GM10266 (cell line): ENCODE results near the gene FBRS.

Experiments used
- DNase-seq: peaks from one replicate; pipeline ENCODE4 v3.0.0; 2012; ENCODE audit errors: extremely low spot score
- CTCF ChIP-seq: IDR thresholded peaks from 2 replicates; pipeline ENCODE4 v1.5.1; 2012; ENCODE audit warnings: mild to moderate bottlenecking, low read depth; ENCODE audit not compliant: control insufficient read depth, insufficient read depth; ENCODE audit errors: missing control alignments

The FBRS gene

DNA sequence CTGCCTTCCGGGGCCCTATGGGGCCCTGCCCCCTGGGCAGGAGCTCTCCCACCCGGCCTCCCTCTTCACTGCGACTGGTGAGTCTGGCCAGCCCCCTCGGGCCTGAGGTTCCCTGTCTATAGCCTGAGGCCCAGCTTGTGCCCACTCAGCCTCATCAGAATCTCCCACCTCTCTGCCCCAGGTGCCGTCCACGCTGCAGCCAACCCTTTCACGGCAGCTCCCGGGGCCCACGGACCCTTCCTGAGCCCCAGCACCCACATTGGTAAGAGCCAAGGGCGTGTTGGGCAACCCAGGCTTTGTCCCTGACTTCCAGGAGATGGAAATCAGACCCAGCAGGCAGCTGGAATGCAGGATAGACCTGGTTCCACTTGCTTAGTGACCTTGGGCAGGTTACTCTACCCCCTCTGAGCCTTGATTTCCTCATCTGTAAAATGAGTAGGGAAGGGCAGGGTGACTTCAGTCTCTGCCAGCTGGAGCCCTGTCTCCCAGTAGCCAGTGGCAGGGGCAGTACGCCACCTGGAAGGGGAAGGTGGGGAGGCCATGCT lies 9.2 kb downstream of the FBRS start:
- TF ChIP-seq CTCF = no peak
- no peak for DNase-seq

DNA sequence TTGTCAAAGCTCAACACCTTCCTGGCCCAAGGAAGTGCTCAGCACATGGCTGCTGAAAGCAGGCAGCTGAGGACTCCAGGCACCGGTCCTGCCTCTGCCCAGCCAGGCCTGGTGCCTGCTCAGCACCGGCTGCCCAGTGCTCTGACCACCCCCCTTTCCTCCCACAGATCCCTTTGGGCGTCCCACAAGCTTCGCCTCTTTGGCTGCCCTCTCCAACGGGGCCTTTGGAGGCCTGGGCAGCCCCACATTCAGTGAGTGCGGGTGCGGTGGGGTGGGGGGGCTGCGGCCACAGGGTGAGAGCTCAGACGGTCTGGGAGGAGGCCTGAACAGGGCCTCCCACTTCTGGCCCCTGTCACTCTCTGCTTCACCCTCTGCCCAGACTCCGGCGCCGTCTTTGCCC lies 10.2 kb downstream of the FBRS start:
- no peak for TF ChIP-seq CTCF
- no peak for DNase-seq

GRCh38 chr16:30669026-30669902 lies 11.0 kb downstream of the FBRS start:
- TF ChIP-seq CTCF = no peak
- DNase-seq = no peak

DNA sequence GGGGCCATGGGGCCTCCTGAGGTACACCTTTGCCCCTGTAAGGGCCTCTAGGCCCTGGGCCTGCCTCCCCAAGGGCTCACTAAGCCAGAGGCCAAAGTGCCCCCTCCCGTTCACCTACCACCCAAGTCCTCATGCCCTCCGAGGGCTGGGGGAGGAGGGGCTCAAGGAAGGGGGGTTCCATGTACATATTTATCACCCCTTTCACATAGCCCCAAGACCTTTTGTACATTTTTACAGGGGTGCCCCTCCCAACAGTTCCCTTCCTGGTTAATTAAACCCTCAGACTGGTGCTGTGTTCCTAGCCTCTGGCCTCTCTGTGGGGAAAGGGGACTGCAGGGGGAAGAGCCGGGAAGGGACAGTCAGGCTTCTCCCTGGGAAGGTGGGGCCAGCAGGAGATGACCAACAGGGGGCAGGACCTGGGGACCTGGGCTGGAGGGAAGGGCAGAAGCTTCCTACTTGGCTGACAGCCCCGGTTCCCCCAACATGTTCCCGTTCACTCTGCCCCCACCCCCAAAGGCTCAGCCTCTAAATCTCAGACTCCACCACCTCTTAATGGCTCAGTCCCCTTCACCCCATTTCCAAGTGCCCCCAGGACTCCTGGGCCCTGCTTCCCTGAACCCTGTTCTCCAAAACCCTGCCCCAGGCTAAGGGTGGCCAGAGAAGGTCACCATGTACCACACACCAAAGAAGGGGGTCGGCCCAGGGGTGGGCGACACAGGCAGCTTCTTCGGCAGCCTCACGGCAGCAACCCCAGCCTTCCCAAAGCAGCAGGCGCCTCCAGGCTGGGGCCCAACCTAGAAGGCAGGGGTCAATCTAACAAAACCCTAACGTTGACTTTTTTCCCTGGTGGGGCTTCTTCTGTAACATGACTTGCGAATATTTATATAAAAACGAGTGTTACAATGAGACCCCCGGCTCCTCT lies 11.9 kb downstream of the FBRS start:
- no peak for DNase-seq
- TF ChIP-seq CTCF = no peak

DNA sequence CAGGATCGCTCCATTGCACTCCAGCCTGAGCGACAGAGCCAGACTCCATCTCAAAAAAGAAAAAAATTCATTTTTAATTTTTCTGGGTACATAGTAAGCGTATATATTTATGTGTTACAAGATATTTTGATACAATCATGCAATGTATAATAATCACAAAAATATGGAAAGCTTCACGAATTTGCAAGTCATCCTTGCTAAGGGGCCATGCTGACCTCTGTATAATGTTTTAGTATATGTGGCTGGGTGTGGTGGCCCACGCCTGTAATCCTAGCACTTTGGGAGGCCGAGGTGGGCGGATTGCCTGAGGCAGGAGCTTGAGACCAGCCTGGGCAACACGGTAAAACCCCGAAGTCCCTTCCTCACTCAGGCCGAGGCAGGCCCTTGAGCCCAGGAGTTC lies 16.9 kb downstream of the FBRS start:
- TF ChIP-seq CTCF = no peak

GRCh38 chr16:30677931-30678585 lies 19.8 kb downstream of the FBRS start:
- no peak for DNase-seq
- TF ChIP-seq CTCF = no peak

More for the DNA sequence above, 16.9 kb downstream of the FBRS start:
- no peak for DNase-seq
